ENCODE results near the gene ALDH3B1.

Gene ALDH3B1

DNA sequence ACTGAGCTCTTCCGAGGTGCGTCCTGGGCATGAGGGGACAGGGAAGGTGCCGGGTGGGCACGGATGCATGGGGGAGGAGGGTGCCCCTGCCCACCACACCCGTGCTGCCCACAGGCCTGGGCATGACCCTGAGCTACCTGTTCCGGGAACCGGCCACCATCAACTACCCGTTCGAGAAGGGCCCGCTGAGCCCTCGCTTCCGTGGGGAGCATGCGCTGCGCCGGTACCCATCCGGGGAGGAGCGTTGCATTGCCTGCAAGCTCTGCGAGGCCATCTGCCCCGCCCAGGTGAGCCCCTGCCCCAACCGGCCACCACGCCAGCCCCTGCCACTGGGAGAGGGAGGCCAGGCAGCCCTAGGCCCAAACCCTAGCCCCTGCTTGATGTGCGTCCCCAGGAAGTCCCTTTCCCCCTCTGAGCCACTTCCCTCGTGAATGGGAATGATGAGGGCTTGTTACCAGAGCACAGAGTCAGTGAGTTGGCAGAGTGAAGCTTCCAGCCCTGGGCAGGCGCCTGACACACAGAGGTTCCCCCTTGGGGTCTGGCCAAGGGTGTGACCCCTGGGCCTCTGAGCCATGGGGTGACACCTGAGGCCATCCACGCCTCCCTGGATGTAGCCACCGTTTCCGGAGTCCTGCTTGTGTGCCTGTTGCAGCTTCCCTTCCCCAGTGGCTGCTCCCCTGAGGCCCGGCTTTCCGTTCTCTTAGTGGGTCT lies 23.0 kb downstream of the ALDH3B1 start:
- no peak for DNase-seq

DNA sequence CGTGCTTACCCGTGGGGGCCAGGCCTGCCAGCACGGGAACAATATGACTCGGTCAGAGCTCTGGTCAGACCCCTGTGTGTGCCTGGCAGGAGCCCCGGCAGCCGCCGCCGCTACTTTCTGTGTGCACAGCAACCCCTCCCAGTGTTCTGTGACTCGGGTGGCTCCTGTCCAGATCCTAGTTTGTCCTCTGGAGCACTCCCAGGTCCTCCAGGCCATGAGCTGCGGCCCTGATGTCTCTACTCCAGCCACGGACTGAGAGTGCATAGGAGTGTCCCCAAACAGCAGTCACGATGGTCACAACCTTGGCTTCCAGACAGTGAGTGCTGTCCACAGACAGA lies 23.6 kb downstream of the ALDH3B1 start:
- no peak for DNase-seq

DNA sequence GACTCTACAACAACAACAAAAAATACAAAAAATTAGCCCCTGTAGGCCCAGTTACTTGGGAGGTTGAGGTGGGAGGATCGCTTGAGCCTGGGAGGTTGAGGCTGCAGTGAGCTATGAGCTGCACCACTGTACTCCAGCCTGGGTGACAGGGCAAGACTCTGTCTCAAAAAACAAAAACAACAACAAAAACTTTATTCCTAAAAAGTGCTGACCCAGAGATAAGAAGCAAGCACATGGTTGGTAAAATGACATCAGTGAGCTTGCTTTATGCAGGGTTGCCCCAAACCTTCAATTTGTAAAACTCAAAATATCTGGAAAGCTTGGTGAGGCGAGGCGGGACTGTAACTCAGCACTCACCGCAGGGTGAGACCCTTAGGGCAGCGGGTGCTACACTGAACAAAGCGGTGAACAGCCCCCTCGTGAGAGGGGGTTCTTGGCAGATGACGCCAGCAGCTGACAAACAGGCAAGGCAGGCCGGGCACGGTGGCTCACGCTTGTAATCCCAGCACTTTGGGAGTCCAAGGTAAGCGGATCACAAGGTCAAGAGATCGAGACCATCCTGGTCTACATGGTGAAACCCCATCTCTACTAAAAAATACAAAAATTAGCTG lies 25.2 kb downstream of the ALDH3B1 start:
- DNase-seq = no peak

DNA sequence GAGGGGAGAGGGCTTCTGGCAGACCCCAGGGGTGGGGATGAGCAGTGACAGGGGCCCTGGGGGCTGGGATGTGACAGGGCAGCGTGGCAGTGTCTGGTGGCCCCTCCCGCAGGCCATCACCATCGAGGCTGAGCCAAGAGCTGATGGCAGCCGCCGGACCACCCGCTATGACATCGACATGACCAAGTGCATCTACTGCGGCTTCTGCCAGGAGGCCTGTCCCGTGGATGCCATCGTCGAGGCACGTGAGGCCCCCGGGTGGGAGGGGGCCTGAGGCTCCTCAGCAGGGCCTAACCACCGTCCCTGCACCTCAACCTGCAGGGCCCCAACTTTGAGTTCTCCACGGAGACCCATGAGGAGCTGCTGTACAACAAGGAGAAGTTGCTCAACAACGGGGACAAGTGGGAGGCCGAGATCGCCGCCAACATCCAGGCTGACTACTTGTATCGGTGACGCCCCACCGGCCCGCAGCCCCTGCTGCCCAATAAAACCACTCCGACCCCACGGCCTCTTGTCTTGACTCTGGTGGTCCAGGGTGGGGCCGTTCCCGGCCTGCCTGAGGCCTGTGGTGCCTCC lies 26.1 kb downstream of the ALDH3B1 start:
- DNase-seq = no peak

DNA sequence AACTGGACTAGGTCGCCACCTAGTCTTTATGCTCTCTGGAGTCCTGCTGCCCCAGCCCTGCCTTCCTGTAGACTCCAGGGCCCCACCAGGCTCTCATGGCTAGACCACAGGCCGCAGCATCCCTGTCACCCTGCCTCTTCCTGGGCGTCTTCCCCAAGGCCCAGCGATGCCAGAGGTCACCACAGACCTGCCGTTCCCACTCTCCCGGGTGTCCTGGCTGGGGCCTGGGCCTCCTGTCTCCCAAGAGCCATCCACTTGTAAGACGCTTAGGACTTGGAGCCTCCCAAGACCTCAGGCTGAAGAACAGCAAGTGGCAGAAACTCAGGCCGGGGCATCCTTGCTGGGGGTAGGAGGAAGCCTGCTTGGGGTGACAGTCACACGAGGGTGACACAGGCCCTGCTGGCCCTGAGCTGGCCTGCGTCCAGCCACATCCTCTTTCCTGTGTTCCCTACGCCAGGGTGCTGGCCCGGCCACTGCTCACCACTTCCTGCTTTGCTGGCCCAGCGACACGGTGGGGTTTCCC lies 26.7 kb downstream of the ALDH3B1 start:
- DNase-seq = no peak

DNA sequence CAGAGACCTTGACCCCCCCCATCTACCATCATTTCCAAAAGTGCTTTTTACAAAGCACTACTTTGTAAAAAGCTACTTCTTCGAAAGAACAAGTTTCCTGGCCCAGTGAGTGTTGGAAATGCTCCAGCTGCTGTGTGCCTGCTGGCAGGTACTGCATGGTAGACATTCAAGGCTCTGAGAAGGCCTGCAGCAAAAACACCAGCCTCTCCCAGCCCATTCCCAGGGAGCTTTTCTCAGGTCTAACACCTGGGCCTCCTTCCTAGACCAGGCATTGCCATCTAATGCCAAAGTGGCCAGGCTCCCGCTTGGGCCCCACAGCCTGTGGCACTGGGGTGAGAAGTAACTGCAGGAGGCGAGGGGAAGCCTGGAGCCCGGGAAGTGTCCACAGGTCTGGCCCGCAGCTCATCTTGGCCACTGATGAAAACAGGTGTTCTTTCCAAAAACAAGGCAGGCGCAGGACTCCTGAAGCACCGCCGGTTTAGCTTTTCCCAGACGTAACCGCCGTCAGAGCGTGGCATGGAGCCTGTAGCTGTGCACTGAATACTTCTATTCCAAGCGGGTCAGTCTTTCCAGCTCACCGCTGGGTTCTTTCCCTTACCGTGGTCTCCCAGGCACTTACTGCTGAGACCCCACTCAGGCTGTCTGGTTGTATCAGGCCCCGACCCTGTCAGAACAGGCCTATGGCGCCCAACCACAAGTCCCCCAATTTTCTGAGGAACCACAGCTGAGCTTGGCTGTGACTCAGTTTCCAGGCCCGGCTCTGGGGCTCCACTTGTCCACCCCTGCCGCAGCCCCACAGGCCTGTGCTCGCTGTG lies 27.5 kb downstream of the ALDH3B1 start:
- DNase-seq = no peak

DNA sequence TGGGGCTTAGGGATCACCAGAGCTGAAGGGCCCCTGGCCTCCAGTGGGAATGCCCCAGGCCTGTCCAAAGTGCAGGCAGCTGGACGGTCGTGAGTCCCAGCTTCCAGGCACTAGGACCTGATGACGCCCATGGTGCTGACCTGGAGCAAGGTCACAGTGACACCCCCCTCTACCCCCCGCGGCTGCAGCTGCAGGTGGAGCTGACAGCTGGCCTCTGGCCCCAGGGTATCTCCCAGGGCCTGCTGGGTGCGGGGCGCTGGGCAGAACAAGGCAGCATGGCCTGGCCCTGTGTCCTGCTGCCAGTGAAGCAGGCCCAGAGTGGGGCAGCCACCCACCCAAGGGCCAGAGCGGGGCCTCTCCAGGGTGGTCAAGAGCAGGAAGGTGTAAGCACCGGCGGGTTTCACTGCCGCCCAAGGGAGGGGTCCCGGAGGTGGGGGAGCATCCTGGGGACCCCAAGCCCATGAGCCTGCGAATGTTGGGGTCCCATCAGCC lies 28.1 kb downstream of the ALDH3B1 start:
- no peak for DNase-seq

DNA sequence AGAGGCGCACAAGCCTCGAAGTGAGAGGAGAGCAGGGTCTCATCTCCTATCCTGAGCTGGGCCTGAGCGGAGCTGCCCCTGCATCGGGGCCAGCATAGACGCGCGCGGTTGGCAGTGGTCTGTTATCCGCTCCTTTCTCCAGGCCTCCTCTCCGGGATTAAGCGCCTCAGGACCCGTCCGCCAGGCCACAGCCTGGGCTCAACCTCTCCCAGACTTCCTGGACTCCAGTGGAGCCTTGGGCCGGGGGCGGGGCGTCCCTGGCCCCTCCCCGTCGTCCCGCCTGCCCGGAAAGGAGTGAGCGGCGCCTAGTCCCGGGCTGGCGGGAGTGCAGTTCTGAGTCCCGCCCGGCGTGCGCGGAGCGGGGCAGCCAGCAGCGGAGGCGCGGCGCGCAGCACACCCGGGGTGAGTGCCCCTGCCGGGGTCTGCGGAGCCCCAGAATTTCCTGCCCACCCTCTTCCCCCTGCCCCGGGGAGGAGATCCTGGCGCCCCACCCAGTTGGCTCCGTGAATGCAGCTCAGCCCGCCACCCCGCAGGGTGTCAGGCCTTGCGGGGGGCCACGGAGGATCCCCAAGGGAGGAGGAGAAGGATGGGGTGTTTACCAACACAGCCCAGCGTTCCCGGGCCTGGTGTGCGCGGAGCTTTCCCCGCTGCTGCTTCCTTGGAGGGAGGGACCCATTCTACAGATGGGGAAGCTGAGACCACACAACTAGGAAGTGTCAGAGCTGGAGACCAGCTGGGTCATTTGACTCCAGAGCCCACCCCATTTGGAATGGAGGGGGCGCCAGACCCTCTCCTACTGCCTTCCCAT lies 28.8 kb downstream of the ALDH3B1 start, which contains the start of gene TCIRG1:
TCIRG1 (plus strand) TSS at position 308 of the 808 bp plus-strand sequence. CDS start 2,247 bp downstream, outside the sequence.
- no peak for DNase-seq

DNA sequence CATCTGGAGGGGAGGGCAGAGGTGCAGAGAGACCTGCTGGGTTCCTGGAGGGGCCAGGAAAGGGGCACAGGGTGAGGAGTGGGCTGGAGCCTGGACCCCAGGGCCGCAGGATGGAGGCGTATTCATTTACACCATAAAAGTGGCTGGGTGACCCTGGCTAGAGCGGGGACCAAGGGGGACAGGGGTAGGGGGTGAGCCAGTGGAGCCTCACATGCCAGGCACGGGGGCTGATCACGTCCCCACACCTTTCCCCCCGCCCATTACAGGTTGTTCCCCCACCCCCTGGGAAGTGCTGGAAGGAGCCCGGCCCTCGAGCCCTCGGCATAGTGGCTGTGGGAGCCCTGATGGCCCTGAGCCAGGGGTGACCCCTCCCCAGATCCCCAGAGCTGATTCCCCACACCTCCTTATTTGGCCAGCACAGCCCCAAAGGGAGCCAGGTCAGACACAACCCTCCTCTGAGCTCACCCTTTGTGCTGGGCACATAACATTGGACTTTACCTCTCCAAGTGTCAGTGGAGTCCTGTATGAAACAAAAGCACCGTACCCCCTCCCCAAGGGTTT lies 29.5 kb downstream of the ALDH3B1 start:
- no peak for DNase-seq

DNA sequence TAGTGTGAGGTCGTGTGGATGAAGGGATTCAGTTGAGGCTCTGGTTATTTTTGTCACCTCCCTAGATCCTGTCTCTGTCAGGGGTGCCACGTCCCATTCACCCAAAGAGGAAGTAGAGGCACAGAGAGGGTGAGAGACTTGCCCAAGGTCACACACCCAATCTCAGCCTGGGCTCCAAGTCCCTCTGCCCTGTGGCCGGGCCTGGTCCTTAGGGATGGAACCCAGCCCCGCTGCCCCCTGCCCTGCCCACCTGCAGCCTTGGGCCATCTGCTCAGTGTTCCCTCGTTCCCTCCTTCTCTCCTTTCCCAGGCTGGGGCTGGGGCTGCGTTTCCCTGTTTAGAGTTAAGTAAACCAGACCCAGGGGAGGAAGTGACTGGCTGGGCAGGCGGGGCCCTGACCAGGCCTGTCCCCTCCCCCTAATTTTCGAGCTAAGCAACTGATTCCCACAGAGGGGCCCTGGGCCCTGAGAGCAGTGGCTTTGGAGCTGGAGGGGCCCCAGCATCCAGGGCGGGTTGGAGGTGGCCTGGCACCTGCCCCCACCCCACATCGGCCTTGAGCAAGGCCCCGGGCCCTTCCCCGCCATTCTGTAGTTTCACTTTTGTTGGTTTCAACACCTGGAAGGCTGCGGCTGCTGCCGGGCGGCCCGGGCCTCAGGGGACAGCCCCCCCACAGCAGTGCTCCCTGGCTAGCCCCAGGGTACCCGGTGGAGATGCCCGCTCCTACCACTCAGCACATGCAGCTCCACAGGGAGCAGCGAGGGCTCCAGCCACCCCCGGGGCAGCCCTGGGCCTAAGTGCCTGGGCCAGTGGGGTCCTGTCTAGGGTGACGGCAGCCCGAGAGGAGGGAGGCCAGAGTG lies 30.2 kb downstream of the ALDH3B1 start:
- peak; percentile 52 for DNase-seq

DNA sequence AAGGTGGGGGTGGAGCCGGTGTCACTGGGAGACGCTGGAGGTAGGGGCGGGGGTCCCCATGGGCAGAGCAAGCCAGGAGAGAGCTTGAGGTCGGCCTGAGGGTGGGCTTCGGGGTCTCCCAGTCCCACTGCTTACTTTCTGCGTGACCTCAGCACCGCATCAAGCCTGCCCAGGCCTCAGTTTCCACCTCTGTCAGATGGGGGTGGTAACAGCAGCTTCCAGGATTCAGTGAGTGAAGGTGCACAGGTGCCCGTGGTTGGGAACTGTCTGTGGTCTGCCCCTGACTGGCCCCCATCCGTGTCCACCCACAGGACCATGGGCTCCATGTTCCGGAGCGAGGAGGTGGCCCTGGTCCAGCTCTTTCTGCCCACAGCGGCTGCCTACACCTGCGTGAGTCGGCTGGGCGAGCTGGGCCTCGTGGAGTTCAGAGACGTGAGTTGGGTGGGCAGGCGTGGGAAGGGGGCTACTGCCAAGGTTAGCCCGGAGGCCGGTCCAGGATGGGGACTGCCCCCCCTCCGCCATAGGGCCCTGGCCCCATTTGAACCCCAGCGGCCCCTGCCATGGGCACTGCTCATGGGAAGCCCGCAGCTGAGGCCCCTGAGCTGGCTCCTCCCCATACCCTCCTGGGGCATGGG lies 30.9 kb downstream of the ALDH3B1 start:
- no peak for DNase-seq

DNA sequence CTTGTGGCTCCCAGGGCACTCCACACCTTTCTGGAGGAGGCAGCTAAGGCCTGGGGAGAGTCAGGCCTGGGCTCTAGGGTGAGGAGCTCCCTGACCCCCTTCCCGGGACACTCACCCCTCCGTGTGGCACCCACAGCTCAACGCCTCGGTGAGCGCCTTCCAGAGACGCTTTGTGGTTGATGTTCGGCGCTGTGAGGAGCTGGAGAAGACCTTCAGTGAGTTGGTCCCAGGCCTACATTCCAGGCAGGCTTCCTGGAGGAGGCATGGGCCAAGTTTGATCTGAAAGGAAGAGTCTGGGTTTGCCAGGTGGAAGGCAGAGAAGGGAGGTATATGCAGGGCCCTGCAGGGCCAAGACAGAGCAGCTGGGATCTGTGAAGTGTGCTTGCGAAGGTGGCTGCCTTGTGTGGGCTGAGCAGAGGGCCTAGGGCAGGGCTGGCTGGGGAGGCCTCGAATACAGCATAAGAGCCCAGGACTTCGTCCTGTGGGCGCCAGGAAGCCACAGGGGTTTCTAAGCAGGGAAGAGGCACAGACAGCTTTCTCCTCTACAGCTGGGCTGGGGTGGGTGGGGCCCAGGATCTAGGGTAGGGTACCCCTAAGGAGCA lies 31.6 kb downstream of the ALDH3B1 start:
- DNase-seq = no peak

DNA sequence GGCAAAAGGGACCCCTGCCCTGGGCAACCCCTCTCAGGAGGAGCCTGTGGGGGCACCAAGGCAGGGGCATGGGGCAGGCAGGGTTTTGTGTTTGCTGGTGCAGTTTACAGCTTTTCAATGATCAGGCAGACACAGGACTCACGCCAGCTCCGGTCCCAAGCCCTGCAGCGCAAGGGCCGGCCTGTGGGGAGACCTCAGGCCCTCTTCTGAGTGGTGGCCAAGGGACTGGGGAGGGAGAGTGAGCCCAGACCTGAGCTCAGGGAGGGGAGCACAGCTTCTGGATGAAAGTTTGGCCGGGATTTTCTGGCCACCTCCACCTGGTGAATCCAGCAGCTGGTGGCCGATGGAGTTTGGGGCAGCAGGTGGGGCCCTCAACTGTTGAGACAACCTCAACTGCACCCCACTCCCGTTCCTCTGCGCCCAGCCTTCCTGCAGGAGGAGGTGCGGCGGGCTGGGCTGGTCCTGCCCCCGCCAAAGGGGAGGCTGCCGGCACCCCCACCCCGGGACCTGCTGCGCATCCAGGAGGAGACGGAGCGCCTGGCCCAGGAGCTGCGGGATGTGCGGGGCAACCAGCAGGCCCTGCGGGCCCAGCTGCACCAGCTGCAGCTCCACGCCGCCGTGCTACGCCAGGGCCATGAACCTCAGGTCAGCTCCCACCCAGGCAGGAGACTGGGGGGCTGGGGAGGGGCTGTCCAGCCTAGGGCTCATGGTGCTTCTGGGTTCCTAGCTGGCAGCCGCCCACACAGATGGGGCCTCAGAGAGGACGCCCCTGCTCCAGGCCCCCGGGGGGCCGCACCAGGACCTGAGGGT lies 32.3 kb downstream of the ALDH3B1 start:
- no peak for DNase-seq

DNA sequence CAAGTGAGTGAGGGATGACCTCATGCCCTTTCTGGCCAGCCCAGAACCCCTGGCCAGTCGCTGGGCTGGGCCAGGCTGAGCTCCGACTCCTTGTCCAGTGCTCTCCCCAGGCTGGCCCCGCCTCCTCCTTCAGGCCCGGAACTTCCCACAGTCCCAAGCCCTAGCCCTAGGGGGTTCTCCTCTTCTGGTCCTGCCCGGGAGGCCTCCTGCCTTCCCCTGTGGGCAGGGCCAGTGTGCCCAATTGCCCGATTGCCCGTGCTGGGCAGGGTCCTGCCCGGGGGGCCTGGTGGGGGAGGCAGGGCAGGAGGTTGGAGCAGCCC lies 32.9 kb downstream of the ALDH3B1 start:
- no peak for DNase-seq

DNA sequence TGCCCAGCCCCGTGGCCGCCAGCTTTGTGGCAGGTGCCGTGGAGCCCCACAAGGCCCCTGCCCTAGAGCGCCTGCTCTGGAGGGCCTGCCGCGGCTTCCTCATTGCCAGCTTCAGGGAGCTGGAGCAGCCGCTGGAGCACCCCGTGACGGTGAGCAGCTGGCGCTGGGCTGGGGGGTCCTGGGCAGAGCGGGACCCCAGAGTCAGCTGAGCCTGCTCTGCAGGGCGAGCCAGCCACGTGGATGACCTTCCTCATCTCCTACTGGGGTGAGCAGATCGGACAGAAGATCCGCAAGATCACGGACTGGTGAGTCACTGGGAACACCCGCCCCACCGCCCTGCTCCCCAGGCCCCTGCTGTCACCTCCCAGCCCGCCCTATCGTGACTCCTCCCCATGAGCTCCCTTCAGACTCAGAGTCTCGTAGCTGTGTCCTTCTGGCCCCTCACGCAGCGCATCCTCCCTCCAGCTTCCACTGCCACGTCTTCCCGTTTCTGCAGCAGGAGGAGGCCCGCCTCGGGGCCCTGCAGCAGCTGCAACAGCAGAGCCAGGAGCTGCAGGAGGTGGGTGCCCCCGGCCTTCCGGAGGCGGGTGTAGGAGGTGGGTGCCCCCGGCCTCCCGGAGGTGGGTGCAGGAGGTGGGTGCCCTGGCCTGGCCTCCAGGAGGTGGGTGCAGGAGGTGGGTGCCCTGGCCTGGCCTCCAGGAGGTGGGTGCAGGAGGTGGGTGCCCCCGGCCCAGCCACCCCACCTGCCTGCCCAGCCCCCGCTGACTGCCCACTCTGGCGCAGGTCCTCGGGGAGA lies 33.4 kb downstream of the ALDH3B1 start:
- DNase-seq = no peak

DNA sequence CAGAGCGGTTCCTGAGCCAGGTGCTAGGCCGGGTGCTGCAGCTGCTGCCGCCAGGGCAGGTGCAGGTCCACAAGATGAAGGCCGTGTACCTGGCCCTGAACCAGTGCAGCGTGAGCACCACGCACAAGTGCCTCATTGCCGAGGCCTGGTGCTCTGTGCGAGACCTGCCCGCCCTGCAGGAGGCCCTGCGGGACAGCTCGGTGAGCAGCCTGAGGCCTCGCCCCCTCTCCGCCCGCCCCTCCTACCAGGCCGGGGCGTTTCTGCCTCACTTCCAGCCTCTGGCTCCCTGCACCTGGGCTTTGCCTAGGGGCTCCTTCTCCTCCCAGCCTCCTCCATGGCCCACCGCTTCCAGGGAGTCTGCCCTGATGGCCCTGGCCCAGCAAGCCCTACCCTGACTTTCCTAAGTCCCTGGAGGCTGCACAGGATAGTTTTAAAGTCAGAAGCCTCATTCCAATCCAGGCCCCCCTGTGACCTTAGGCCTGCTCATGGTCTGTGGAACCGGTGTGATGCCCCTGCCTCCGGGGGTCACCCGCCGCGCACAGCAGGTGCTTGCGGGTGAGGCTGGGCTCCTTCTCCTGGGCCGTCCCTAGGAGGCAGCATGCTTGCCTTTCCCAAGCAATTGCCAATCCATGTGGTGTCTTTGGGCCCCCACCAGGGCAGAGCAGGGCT lies 34.2 kb downstream of the ALDH3B1 start:
- no peak for DNase-seq

DNA sequence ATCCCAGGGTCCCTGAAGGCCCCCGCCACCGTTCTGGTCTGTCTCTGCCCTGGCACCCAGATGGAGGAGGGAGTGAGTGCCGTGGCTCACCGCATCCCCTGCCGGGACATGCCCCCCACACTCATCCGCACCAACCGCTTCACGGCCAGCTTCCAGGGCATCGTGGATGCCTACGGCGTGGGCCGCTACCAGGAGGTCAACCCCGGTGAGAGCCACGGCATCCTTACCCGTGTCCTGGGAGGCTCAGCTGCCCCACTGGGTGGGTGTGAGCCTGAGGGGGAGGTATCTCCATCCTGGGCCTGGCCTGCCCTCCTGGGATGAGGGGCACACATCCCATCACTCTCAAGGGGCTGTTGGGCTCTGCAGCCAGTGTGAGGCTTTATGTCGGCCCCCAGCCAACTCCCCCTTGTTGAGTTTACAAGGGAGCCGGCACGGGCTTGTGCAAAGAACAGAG lies 34.8 kb downstream of the ALDH3B1 start:
- DNase-seq = no peak
